Bronchial epithelial cell (primary cell): ENCODE data around the gene CCDC149. TPM values are rescaled to one million over a fixed set of nuclear protein-coding genes. Genes with fewer than 3 reads are reported as not detected.

ENCODE experiments used
- DNase-seq: peaks from one replicate; pipeline ENCODE4 v3.0.0-alpha.2; 2010; ENCODE audit warnings: low read depth
- FAIRE-seq: peaks from 2 replicates; lab custom pipeline; 2011; peaks lifted over from hg19 to GRCh38; lab: Jason Lieb, UNC
- H3K27me3 ChIP-seq: 2 replicates; pipeline ENCODE4 v1.5.1; 2011; ENCODE audit warnings: low read length; ENCODE audit not compliant: control insufficient read depth, insufficient read depth
- H3K36me3 ChIP-seq: 2 replicates; pipeline ENCODE4 v1.5.1; 2011; ENCODE audit warnings: low read length; ENCODE audit not compliant: control insufficient read depth, insufficient read depth
- H3K4me3 ChIP-seq: 2 replicates; pipeline ENCODE4 v1.5.1; 2011; ENCODE audit warnings: mild to moderate bottlenecking, low read depth, low read length, control low read depth
- CTCF ChIP-seq: IDR thresholded peaks from 2 replicates; pipeline ENCODE4 v1.5.1; 2011; ENCODE audit warnings: mild to moderate bottlenecking, moderate library complexity, low read length, control low read depth, inconsistent platforms; ENCODE audit not compliant: insufficient read depth, severe bottlenecking
- total RNA-seq: library from RNA; depleted of rRNA; stranded (reverse); fragments of >200 nt; gene quantifications from 2 replicates; pipeline ENCODE4 v1.2.1, GENCODE V29; 2014

CCDC149 gene
- total RNA-seq, 1 donor from 2014 or later: 4.2 TPM

GRCh38 chr4:24937917-24938281, 25.1 kb upstream of the CCDC149 start:
- Histone ChIP-seq H3K27me3 (no peaks in the 10 kb centered on the region), H3K4me3 (no peak overlapping the region), H3K36me3 (no peaks in the 10 kb centered on the region)
- DNase-seq (no peak), FAIRE-seq (no peak)
- no peak for TF ChIP-seq CTCF

- FAIRE-seq: no peak
- Histone ChIP-seq H3K36me3 (no peaks in the 10 kb centered on the region), H3K27me3 (no peaks in the 10 kb centered on the region), H3K4me3 (no peak overlapping the region)
- no peak for TF ChIP-seq CTCF
- DNase-seq: no peak
These were observed 24.5 kb upstream of the CCDC149 start for GRCh38 chr4:24937176-24937916.

- Histone ChIP-seq H3K27me3 (no peaks in the 10 kb centered on the region), H3K4me3 (no peak overlapping the region), H3K36me3 (no peaks in the 10 kb centered on the region)
- no peak for DNase-seq
- no peak for FAIRE-seq
- TF ChIP-seq CTCF: no peak
These were observed 23.0 kb upstream of the CCDC149 start for GRCh38 chr4:24935856-24936255.

- TF ChIP-seq CTCF: no peak
- H3K4me3 ChIP-seq: no peak overlapping the region
- H3K36me3 ChIP-seq: no peaks in the 10 kb centered on the region
- DNase-seq (no peak), FAIRE-seq (no peak)
- no peaks in the 10 kb centered on the region for H3K27me3 ChIP-seq
These were observed 21.5 kb upstream of the CCDC149 start for GRCh38 chr4:24934311-24934710.

GRCh38 chr4:24933684-24934275, 20.9 kb upstream of the CCDC149 start:
- TF ChIP-seq CTCF: no peak
- H3K36me3 ChIP-seq: no peaks in the 10 kb centered on the region
- H3K27me3 ChIP-seq: no peaks in the 10 kb centered on the region
- FAIRE-seq: no peak
- H3K4me3 ChIP-seq: no peak overlapping the region
- no peak for DNase-seq
